ENCODE measurements around the gene INO80D. TPM values are rescaled to one million over a fixed set of nuclear protein-coding genes. Genes with fewer than 3 reads are reported as not detected.

INO80D gene
- total and polyA plus RNA-seq, 2 of the 13 experiments (the other 11 are each of a cell fraction or from before 2014, with no cell fraction given), result 7.6 to 7.9 TPM

DNA sequence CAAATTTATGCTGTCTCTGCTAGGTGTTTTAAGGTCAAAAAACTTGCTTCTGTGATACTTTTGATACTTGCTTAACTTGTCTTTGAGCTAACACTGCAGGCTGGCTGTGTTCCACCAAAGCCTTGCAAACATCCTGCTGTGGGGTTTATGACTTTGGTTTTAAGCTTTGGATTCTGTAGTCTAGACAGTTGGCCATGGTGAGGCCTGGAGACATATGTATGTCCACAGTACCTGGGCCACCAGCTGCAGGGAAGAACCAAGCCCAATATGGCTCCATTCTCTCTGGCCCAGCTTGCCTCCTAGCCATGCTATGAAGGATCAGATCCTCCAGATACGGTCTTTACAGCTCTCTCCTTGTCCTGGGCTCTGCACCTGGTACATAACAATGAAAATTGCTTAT, 113.9 kb downstream of the INO80D start:
- no peaks in the 10 kb centered on the region for H3K79me2 ChIP-seq (ENCODE audit: insufficient read depth, low read length)
- H3K9me3 ChIP-seq (ENCODE audit: low read length), result no peaks in the 10 kb centered on the region
- FAIRE-seq (no peak), DNase-seq (ENCODE audit: low spot score) (peak; percentile 49), ATAC-seq (no peak)
- H3K9ac ChIP-seq (ENCODE audit: insufficient read depth, low read depth, low read length), result no peak overlapping the region
- no peaks in the 10 kb centered on the region for H4K20me1 ChIP-seq (ENCODE audit: insufficient read depth, low read length)
- peak overlapping the region; percentile 66 for H3K27ac ChIP-seq (ENCODE audit: extremely low read length, insufficient read depth, low read length)
- intact Hi-C loops (cut with micrococcal nuclease; ENCODE audit: unreplicated experiment), result no loop called here
- no TSS peak for BruUV-seq (replicated peaks)
- in situ Hi-C loops (cut with HindIII; ENCODE audit: extremely low pct_ligation_motif_present, low pct_unique_long_range_greater_than_20kb), result no loop called here
- peaks cover 85% of the 10 kb centered on the region for H3K4me1 ChIP-seq (ENCODE audit: insufficient read depth, low read length)
- POLR2A ChIA-PET, result interaction anchor here (0.9 kb wide), 1 partner anchor 11 kb away, joined by 3 read pairs; no protein-coding TSS in a partner anchor
- H3K4me3 ChIP-seq (replicated peaks in 1 of 3; ENCODE audit: insufficient read depth in 1 of 3, low read depth in 2 of 3, low read length in 3 of 3), result no peak overlapping the region
- WGBS (ENCODE audit: low lambda C conversion rate), result 73% methylated on average over 1 of the region's 1 CpG
- CTCF ChIA-PET (ENCODE audit: low intra/inter-chr PET ratio, low total read pairs), result no interaction called here
- no peaks in the 10 kb centered on the region for H3K27me3 ChIP-seq (ENCODE audit: control insufficient read depth in 1 of 2, insufficient read depth in 2 of 2, low read length in 2 of 2)
- H3K36me3 ChIP-seq (replicated peaks in 1 of 2; ENCODE audit: control insufficient read depth in 1 of 2, insufficient read depth in 2 of 2, low read length in 2 of 2), result no peaks in the 10 kb centered on the region
- H2AFZ ChIP-seq (ENCODE audit: low read length), result peak overlapping the region; percentile 99
- H3K4me2 ChIP-seq (ENCODE audit: low read depth, low read length), result no peak overlapping the region
- TF ChIP-seq ZNF24 (IDR thresholded peaks at IDR 0.05) (no peak), SMAD3 (CRISPR knock-in tag; IDR thresholded peaks at IDR 0.05) (no peak), ELF3 (CRISPR knock-in tag; IDR thresholded peaks at IDR 0.05) (no peak), HOXA5 (CRISPR knock-in tag; IDR thresholded peaks at IDR 0.05) (no peak), ZBTB38 (CRISPR knock-in tag; IDR thresholded peaks at IDR 0.05) (peak; percentile 40; the same call in 1 of the 2 replicates), HOXA3 (CRISPR knock-in tag; IDR thresholded peaks at IDR 0.05) (peak; percentile 22; the same call in 1 of the 2 replicates), TOPORS (CRISPR knock-in tag; IDR thresholded peaks at IDR 0.05) (no peak), IKZF1 (IDR thresholded peaks at IDR 0.05) (no peak), HNRNPK (IDR thresholded peaks at IDR 0.05; ENCODE audit: low read depth, low read length, poor library complexity, severe bottlenecking) (no peak), ZNF468 (CRISPR knock-in tag; IDR thresholded peaks at IDR 0.05) (no peak), PAF1 (CRISPR knock-in tag; IDR thresholded peaks at IDR 0.05) (no peak), ZNF777 (CRISPR knock-in tag; IDR thresholded peaks at IDR 0.05) (no peak), KDM4B (CRISPR knock-in tag; IDR thresholded peaks at IDR 0.05) (0 out of 2 replicates have a peak, but pooled peaks have one; percentile 33), SOX5 (CRISPR knock-in tag; IDR thresholded peaks at IDR 0.05; ENCODE audit: borderline replicate concordance) (no peak), MXI1 (IDR thresholded peaks at IDR 0.05; ENCODE audit: borderline replicate concordance, low read depth, low read length) (no peak), RBAK (CRISPR knock-in tag; IDR thresholded peaks at IDR 0.05) (no peak), NR2F2 (IDR thresholded peaks at IDR 0.05; ENCODE audit: borderline replicate concordance, low read depth) (no peak), NFE2L2 (IDR thresholded peaks at IDR 0.05; ENCODE audit: low read length) (no peak), ZNF503 (CRISPR knock-in tag; IDR thresholded peaks at IDR 0.05) (no peak), NCOA1 (CRISPR knock-in tag; IDR thresholded peaks at IDR 0.05) (no peak)
- TF ChIP-seq, protein P1, sequence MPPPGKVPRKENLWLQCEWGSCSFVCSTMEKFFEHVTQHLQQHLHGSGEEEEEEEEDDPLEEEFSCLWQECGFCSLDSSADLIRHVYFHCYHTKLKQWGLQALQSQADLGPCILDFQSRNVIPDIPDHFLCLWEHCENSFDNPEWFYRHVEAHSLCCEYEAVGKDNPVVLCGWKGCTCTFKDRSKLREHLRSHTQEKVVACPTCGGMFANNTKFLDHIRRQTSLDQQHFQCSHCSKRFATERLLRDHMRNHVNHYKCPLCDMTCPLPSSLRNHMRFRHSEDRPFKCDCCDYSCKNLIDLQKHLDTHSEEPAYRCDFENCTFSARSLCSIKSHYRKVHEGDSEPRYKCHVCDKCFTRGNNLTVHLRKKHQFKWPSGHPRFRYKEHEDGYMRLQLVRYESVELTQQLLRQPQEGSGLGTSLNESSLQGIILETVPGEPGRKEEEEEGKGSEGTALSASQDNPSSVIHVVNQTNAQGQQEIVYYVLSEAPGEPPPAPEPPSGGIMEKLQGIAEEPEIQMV (CRISPR knock-in tag; IDR thresholded peaks at IDR 0.05; ENCODE audit: low read depth), result no peak
- TF ChIP-seq, protein P2, sequence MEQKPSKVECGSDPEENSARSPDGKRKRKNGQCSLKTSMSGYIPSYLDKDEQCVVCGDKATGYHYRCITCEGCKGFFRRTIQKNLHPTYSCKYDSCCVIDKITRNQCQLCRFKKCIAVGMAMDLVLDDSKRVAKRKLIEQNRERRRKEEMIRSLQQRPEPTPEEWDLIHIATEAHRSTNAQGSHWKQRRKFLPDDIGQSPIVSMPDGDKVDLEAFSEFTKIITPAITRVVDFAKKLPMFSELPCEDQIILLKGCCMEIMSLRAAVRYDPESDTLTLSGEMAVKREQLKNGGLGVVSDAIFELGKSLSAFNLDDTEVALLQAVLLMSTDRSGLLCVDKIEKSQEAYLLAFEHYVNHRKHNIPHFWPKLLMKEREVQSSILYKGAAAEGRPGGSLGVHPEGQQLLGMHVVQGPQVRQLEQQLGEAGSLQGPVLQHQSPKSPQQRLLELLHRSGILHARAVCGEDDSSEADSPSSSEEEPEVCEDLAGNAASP (CRISPR knock-in tag; IDR thresholded peaks at IDR 0.05; ENCODE audit: borderline replicate concordance), result no peak
- TF ChIP-seq, protein P3, sequence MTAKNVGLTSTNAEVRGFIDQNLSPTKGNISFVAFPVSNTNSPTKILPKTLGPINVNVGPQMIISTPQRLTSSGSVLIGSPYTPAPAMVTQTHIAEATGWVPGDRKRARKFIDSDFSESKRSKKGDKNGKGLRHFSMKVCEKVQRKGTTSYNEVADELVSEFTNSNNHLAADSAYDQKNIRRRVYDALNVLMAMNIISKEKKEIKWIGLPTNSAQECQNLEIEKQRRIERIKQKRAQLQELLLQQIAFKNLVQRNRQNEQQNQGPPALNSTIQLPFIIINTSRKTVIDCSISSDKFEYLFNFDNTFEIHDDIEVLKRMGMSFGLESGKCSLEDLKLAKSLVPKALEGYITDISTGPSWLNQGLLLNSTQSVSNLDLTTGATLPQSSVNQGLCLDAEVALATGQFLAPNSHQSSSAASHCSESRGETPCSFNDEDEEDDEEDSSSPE (CRISPR knock-in tag; IDR thresholded peaks at IDR 0.05), result no peak

All from HepG2 (cell line).